Activated CD8-positive, alpha-beta T cell treated with anti-CD3 and anti-CD28 coated beads for 36 hours (primary cell): ENCODE measurements around the gene DNAI4. TPM values are rescaled to one million over a fixed set of nuclear protein-coding genes. Genes with fewer than 3 reads are reported as not detected.

Experiments
- ATAC-seq: fragments of 200-7000 bp; cut with Tn5 transposase; one replicate; pipeline ENCODE4 v1.10.0; 2021; ENCODE audit warnings: mild to moderate bottlenecking, moderate library complexity
- CTCF ChIA-PET: fragments of 350-600 bp; sonication (Branson Sonifier 250); formaldehyde crosslinking; loops from one replicate; lab custom pipeline; 2021; ENCODE audit warnings: antibody characterized with exemption; lab: Charles Lee
- POLR2A ChIA-PET: fragments of 350-600 bp; sonication (Branson Sonifier 250); formaldehyde crosslinking; loops from one replicate; lab custom pipeline; 2021; ENCODE audit warnings: antibody characterized with exemption; lab: Charles Lee
- DNase-seq: peaks from one replicate; pipeline ENCODE4 v3.0.0-alpha.2; 2020
- H3K27ac Mint-ChIP-seq: one replicate; pipeline ENCODE4 v1.8.0; 2021; ENCODE audit warnings: mild to moderate bottlenecking, mixed read lengths
- H3K27me3 Mint-ChIP-seq: one replicate; pipeline ENCODE4 v1.8.0; 2021; ENCODE audit warnings: mixed read lengths
- H3K36me3 Mint-ChIP-seq: one replicate; pipeline ENCODE4 v1.8.0; 2021; ENCODE audit warnings: low read depth, mixed read lengths
- H3K4me1 Mint-ChIP-seq: one replicate; pipeline ENCODE4 v1.8.0; 2021; ENCODE audit warnings: low read depth, mixed read lengths
- H3K4me3 Mint-ChIP-seq: one replicate; pipeline ENCODE4 v1.8.0; 2021; ENCODE audit warnings: mild to moderate bottlenecking, moderate library complexity, mixed read lengths
- H3K9me3 Mint-ChIP-seq: one replicate; pipeline ENCODE4 v1.8.0; 2021; ENCODE audit warnings: mixed read lengths
- CTCF ChIP-seq: fragments of 200-600 bp; IDR thresholded peaks from one replicate; pipeline ENCODE4 v1.8.0; 2022; ENCODE audit warnings: antibody characterized with exemption, mild to moderate bottlenecking
- intact Hi-C: fragments of 100-400 bp; cut with micrococcal nuclease; formaldehyde crosslinking; loops from one replicate; pipeline ENCODE4 v1.10.0; 2022
- total RNA-seq, 2 experiments: library from RNA; stranded (reverse); gene quantifications; one replicate each; pipeline ENCODE4 v1.2.3, GENCODE V29; 2021

The DNAI4 gene
- total RNA-seq, 2 experiments from 2014 or later: 1.0 to 1.7 TPM

DNA sequence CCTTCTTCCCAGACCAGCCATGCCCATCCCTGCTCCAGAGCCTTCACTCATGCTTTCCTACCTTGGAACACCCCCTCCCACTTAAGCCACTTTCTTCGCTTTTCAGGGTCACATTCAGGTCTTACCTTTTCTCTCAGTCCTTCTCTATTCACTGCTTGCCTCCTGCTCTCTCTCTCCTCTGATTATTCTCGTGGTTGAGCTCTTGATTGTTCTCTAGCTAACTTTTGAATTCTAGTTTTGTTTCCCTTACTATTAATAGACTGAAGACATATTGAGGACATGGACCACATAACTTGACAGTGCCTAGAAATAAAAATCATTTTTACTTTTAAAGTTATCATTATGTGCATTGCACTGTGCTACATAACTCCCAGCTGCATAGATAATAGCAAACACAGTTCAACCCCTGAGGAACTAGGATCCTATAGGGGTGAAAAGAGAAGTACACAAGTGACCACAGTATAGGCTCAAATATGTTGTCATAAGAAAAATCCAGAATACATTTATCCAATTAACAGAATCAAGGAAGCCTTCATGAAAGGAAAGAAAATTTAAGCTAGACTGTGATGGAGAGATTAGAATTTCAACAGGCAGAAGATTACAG, 145.1 kb downstream of the DNAI4 start:
- POLR2A ChIA-PET: interaction anchor here (0.8 kb wide), 1 partner anchor 145 kb away, joined by 3 read pairs; the partner anchor contains the start of genes DNAI4 and MIER1
- H3K4me3 Mint-ChIP-seq: no peak overlapping the region
- no peak overlapping the region for H3K27ac Mint-ChIP-seq
- CTCF ChIA-PET: interaction anchor here (1.0 to 1.3 kb wide), 2 partner anchors 10 to 370 kb away, joined by 3 read pairs; no protein-coding TSS in a partner anchor
- ATAC-seq (no peak), DNase-seq (no peak)
- peaks cover 3% of the 10 kb centered on the region for H3K27me3 Mint-ChIP-seq
- intact Hi-C loops: no loop called here
- H3K9me3 Mint-ChIP-seq: no peaks in the 10 kb centered on the region
- H3K36me3 Mint-ChIP-seq: no peaks in the 10 kb centered on the region
- no peak for TF ChIP-seq CTCF
- H3K4me1 Mint-ChIP-seq: no peaks in the 10 kb centered on the region

DNA sequence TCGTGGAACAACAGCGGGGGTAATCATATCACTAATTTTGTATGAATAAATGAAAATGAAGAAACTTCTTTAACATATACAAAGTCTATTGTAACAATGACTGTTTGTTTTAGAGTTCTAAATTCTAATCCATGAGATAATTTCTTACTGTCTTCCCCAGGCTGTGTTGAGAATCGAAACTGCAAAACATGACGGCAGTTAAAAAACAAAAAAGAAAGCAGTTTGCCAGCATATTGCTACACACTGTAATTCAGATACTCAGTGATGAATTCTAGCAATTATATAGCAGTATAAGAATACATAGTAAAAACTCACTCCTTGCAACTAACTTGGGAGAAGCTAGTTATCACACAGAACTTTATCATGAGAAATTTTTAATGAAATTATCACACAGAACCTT, 145.7 kb downstream of the DNAI4 start:
- peaks cover 3% of the 10 kb centered on the region for H3K27me3 Mint-ChIP-seq
- no peaks in the 10 kb centered on the region for H3K4me1 Mint-ChIP-seq
- no peak for TF ChIP-seq CTCF
- no peak for ATAC-seq
- H3K27ac Mint-ChIP-seq: no peak overlapping the region
- no peak for DNase-seq
- H3K9me3 Mint-ChIP-seq: no peaks in the 10 kb centered on the region
- ChIA-PET CTCF (interaction anchor here (1.0 to 1.3 kb wide), 2 partner anchors 9 to 371 kb away, joined by 3 read pairs; no protein-coding TSS in a partner anchor), POLR2A (no interaction called here)
- H3K36me3 Mint-ChIP-seq: no peaks in the 10 kb centered on the region
- intact Hi-C loops: no loop called here
- H3K4me3 Mint-ChIP-seq: no peak overlapping the region

GRCh38 chr1:66778266-66778665, 146.4 kb downstream of the DNAI4 start:
- no peak for ATAC-seq
- POLR2A ChIA-PET: interaction anchor here (0.7 kb wide), 1 partner anchor 630 kb away, joined by 3 read pairs; no protein-coding TSS in a partner anchor
- TF ChIP-seq CTCF: no peak
- Mint-ChIP-seq H3K9me3 (no peaks in the 10 kb centered on the region), H3K27me3 (peaks cover 3% of the 10 kb centered on the region), H3K27ac (no peak overlapping the region), H3K4me3 (no peak overlapping the region), H3K4me1 (no peaks in the 10 kb centered on the region), H3K36me3 (no peaks in the 10 kb centered on the region)
- no peak for DNase-seq
- CTCF ChIA-PET: interaction anchor here (1.3 to 1.4 kb wide), 2 partner anchors 9 to 13 kb away, joined by 3 read pairs; no protein-coding TSS in a partner anchor
- intact Hi-C loops: no loop called here

- ChIA-PET CTCF (interaction anchor here (1.3 to 1.4 kb wide), 2 partner anchors 9 to 13 kb away, joined by 3 read pairs; no protein-coding TSS in a partner anchor), POLR2A (interaction anchor here (0.7 kb wide), 1 partner anchor 631 kb away, joined by 3 read pairs; no protein-coding TSS in a partner anchor)
- no peak overlapping the region for H3K4me3 Mint-ChIP-seq
- DNase-seq (no peak), ATAC-seq (no peak)
- H3K27ac Mint-ChIP-seq: no peak overlapping the region
- no peaks in the 10 kb centered on the region for H3K4me1 Mint-ChIP-seq
- H3K27me3 Mint-ChIP-seq: peaks cover 3% of the 10 kb centered on the region
- intact Hi-C loops: no loop called here
- no peaks in the 10 kb centered on the region for H3K9me3 Mint-ChIP-seq
- no peaks in the 10 kb centered on the region for H3K36me3 Mint-ChIP-seq
- no peak for TF ChIP-seq CTCF
Measured at GRCh38 chr1:66777831-66778230, 146.8 kb downstream of the DNAI4 start.

GRCh38 chr1:66775646-66776045, 149.0 kb downstream of the DNAI4 start:
- H3K4me1 Mint-ChIP-seq: peaks cover 9% of the 10 kb centered on the region
- ChIA-PET CTCF (interaction anchor here (1.0 to 2.0 kb wide), 2 partner anchors 11 to 374 kb away, joined by 3 to 5 read pairs; no protein-coding TSS in a partner anchor), POLR2A (no interaction called here)
- intact Hi-C loops: no loop called here
- no peaks in the 10 kb centered on the region for H3K9me3 Mint-ChIP-seq
- peaks cover 3% of the 10 kb centered on the region for H3K27me3 Mint-ChIP-seq
- DNase-seq: no peak
- no peak overlapping the region for H3K27ac Mint-ChIP-seq
- no peak overlapping the region for H3K4me3 Mint-ChIP-seq
- no peak for ATAC-seq
- TF ChIP-seq CTCF: no peak
- no peaks in the 10 kb centered on the region for H3K36me3 Mint-ChIP-seq
